Astrocyte (in vitro differentiated cells and primary cell): Measurements from ENCODE around the gene PSMD4. TPM values are rescaled to one million over a fixed set of nuclear protein-coding genes. Genes with fewer than 3 reads are reported as not detected.

Experiments
- DNase-seq: peaks from one replicate; pipeline ENCODE4 v3.0.0-alpha.2; 2010; ENCODE audit warnings: low read depth
- FAIRE-seq: peaks from 2 replicates; lab custom pipeline; 2011; peaks lifted over from hg19 to GRCh38; lab: Jason Lieb, UNC
- H2AFZ ChIP-seq: 2 replicates; pipeline ENCODE4 v1.6.0; 2012; ENCODE audit warnings: low read depth, low read length, inconsistent platforms
- H3K27ac ChIP-seq: 2 replicates; pipeline ENCODE4 v1.5.1; 2011; ENCODE audit warnings: low read depth, low read length, inconsistent platforms
- H3K27me3 ChIP-seq: 2 replicates; pipeline ENCODE4 v1.6.0; 2011; ENCODE audit warnings: low read length, inconsistent platforms; ENCODE audit not compliant: insufficient read depth
- H3K36me3 ChIP-seq: 2 replicates; pipeline ENCODE4 v1.5.1; 2011; ENCODE audit warnings: low read length, inconsistent platforms; ENCODE audit not compliant: insufficient read depth
- H3K4me1 ChIP-seq: 2 replicates; pipeline ENCODE4 v1.5.1; 2011; ENCODE audit warnings: low read length, inconsistent platforms; ENCODE audit not compliant: insufficient read depth
- H3K4me2 ChIP-seq: 2 replicates; pipeline ENCODE4 v1.6.0; 2012; ENCODE audit warnings: low read length, inconsistent platforms
- H3K4me3 ChIP-seq: 2 replicates; pipeline ENCODE4 v1.5.1; 2011; ENCODE audit warnings: low read depth, mild to moderate bottlenecking, low read length, inconsistent platforms; ENCODE audit not compliant: insufficient read depth
- H3K79me2 ChIP-seq: 2 replicates; pipeline ENCODE4 v1.6.0; 2012; ENCODE audit warnings: mild to moderate bottlenecking, low read length, inconsistent platforms; ENCODE audit not compliant: insufficient read depth
- H3K9ac ChIP-seq: 2 replicates; pipeline ENCODE4 v1.6.0; 2012; ENCODE audit warnings: mild to moderate bottlenecking, low read length, inconsistent platforms
- H3K9me3 ChIP-seq: 2 replicates; pipeline ENCODE4 v1.5.1; 2012; ENCODE audit warnings: low read depth, mild to moderate bottlenecking, low read length, inconsistent platforms; ENCODE audit not compliant: insufficient read depth
- H4K20me1 ChIP-seq: 2 replicates; pipeline ENCODE4 v1.6.0; 2012; ENCODE audit warnings: low read length, inconsistent platforms; ENCODE audit not compliant: insufficient read depth
- H3K27ac Mint-ChIP-seq: one replicate; pipeline ENCODE4 v1.8.0; 2021; ENCODE audit warnings: mild to moderate bottlenecking, mixed read lengths; ENCODE audit not compliant: unreplicated experiment
- H3K27me3 Mint-ChIP-seq: one replicate; pipeline ENCODE4 v1.8.0; 2021; ENCODE audit warnings: low read depth, mixed read lengths; ENCODE audit not compliant: unreplicated experiment
- H3K36me3 Mint-ChIP-seq: one replicate; pipeline ENCODE4 v1.8.0; 2021; ENCODE audit warnings: low read depth, mixed read lengths; ENCODE audit not compliant: unreplicated experiment
- H3K4me1 Mint-ChIP-seq: one replicate; pipeline ENCODE4 v1.8.0; 2021; ENCODE audit warnings: low read depth, mixed read lengths; ENCODE audit not compliant: unreplicated experiment
- H3K4me3 Mint-ChIP-seq: one replicate; pipeline ENCODE4 v1.8.0; 2021; ENCODE audit warnings: mild to moderate bottlenecking, moderate library complexity, mixed read lengths; ENCODE audit not compliant: unreplicated experiment
- H3K9me3 Mint-ChIP-seq: one replicate; pipeline ENCODE4 v1.8.0; 2021; ENCODE audit warnings: mild to moderate bottlenecking, mixed read lengths; ENCODE audit not compliant: unreplicated experiment
- CTCF ChIP-seq: IDR thresholded peaks from 2 replicates; pipeline ENCODE4 v1.5.1; 2011; ENCODE audit warnings: low read depth, mild to moderate bottlenecking, inconsistent platforms, low read length, moderate library complexity; ENCODE audit not compliant: insufficient read depth
- EZH2 ChIP-seq: IDR thresholded peaks from 2 replicates; pipeline ENCODE4 v1.6.1; 2012; ENCODE audit warnings: mild to moderate bottlenecking, low read length, inconsistent platforms; ENCODE audit not compliant: insufficient read depth
- total RNA-seq: library from RNA; stranded (reverse); gene quantifications from 2 replicates; pipeline ENCODE4 v1.2.1, GENCODE V29; 2021

The PSMD4 gene
- total RNA-seq, 1 donor from 2014 or later: 171 TPM

- H3K36me3 Mint-ChIP-seq: peaks cover 37% of the 10 kb centered on the region
- peaks cover 20% of the 10 kb centered on the region for H4K20me1 ChIP-seq
- peak overlapping the region; percentile 58 for H3K27ac Mint-ChIP-seq
- no peak overlapping the region for H3K9ac ChIP-seq
- no peaks in the 10 kb centered on the region for H3K27me3 Mint-ChIP-seq
- no peak for TF ChIP-seq CTCF
- no peak for TF ChIP-seq EZH2
- H3K4me1 Mint-ChIP-seq: peaks cover 7% of the 10 kb centered on the region
- no peak for DNase-seq
- no peaks in the 10 kb centered on the region for H3K9me3 ChIP-seq
- H3K36me3 ChIP-seq: peaks cover 82% of the 10 kb centered on the region
- H3K4me1 ChIP-seq: peaks cover 2% of the 10 kb centered on the region
- H3K4me3 ChIP-seq: no peak overlapping the region
- H3K27me3 ChIP-seq: no peaks in the 10 kb centered on the region
- H2AFZ ChIP-seq: no peak overlapping the region
- H3K27ac ChIP-seq: no peak overlapping the region
- peaks cover 14% of the 10 kb centered on the region for H3K79me2 ChIP-seq
- no peak overlapping the region for H3K4me2 ChIP-seq
- H3K4me3 Mint-ChIP-seq: no peak overlapping the region
- no peak for FAIRE-seq
- H3K9me3 Mint-ChIP-seq: no peaks in the 10 kb centered on the region
These were observed 10.8 kb upstream of the PSMD4 start for GRCh38 chr1:151243683-151244216.

- H3K27me3 Mint-ChIP-seq: no peaks in the 10 kb centered on the region
- H3K4me1 Mint-ChIP-seq: peaks cover 7% of the 10 kb centered on the region
- Histone ChIP-seq H3K9ac (no peak overlapping the region), H3K4me2 (no peak overlapping the region), H2AFZ (no peak overlapping the region), H3K27ac (no peak overlapping the region), H3K27me3 (no peaks in the 10 kb centered on the region), H3K4me1 (no peaks in the 10 kb centered on the region), H3K9me3 (no peaks in the 10 kb centered on the region), H3K79me2 (peaks cover 4% of the 10 kb centered on the region), H4K20me1 (peaks cover 12% of the 10 kb centered on the region), H3K4me3 (no peak overlapping the region), H3K36me3 (peaks cover 74% of the 10 kb centered on the region)
- DNase-seq: no peak
- TF ChIP-seq EZH2 (no peak), CTCF (no peak)
- peaks cover 32% of the 10 kb centered on the region for H3K36me3 Mint-ChIP-seq
- no peak for FAIRE-seq
- H3K4me3 Mint-ChIP-seq: no peak overlapping the region
- no peak overlapping the region for H3K27ac Mint-ChIP-seq
- no peaks in the 10 kb centered on the region for H3K9me3 Mint-ChIP-seq
These were observed 7.7 kb upstream of the PSMD4 start for GRCh38 chr1:151246786-151247185.

- TF ChIP-seq CTCF (peak; percentile 97), EZH2 (no peak)
- no peak overlapping the region for H2AFZ ChIP-seq
- H3K4me2 ChIP-seq: no peak overlapping the region
- Mint-ChIP-seq H3K4me3 (no peak overlapping the region), H3K27me3 (no peaks in the 10 kb centered on the region), H3K4me1 (peaks cover 17% of the 10 kb centered on the region), H3K9me3 (no peaks in the 10 kb centered on the region), H3K36me3 (peaks cover 12% of the 10 kb centered on the region), H3K27ac (peak overlapping the region; percentile 69)
- DNase-seq (peak; percentile 63), FAIRE-seq (no peak)
- H3K4me3 ChIP-seq: no peak overlapping the region
- no peaks in the 10 kb centered on the region for H3K27me3 ChIP-seq
- H3K27ac ChIP-seq: no peak overlapping the region
- H3K79me2 ChIP-seq: peaks cover 24% of the 10 kb centered on the region
- peaks cover 13% of the 10 kb centered on the region for H4K20me1 ChIP-seq
- peaks cover 29% of the 10 kb centered on the region for H3K36me3 ChIP-seq
- H3K9me3 ChIP-seq: no peaks in the 10 kb centered on the region
- H3K4me1 ChIP-seq: peaks cover 7% of the 10 kb centered on the region
- no peak overlapping the region for H3K9ac ChIP-seq
These were observed 2.7 kb upstream of the PSMD4 start for GRCh38 chr1:151251656-151252470.
